ENCODE measurements around the gene AGBL1.

DNA sequence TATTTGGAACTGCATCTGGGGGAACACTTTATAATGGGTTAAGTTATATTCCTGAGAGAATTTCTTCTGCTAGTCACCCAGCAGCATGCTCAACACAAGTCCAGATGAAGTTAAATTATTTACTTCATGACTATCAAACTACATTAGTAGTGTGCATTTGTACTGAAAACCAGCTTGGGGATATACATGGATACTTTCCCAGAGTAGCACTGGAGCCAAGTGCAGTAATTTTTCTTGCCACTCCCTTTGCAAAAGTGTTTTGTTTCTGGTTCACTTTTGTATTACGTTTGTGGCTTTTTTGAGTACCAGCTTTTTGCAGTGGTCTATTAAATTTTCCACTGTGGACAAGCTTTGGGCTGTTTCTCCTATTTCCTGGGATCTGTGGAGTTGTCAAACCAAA is 243.0 kb downstream of the AGBL1 start:
- TF ChIP-seq, protein P1, sequence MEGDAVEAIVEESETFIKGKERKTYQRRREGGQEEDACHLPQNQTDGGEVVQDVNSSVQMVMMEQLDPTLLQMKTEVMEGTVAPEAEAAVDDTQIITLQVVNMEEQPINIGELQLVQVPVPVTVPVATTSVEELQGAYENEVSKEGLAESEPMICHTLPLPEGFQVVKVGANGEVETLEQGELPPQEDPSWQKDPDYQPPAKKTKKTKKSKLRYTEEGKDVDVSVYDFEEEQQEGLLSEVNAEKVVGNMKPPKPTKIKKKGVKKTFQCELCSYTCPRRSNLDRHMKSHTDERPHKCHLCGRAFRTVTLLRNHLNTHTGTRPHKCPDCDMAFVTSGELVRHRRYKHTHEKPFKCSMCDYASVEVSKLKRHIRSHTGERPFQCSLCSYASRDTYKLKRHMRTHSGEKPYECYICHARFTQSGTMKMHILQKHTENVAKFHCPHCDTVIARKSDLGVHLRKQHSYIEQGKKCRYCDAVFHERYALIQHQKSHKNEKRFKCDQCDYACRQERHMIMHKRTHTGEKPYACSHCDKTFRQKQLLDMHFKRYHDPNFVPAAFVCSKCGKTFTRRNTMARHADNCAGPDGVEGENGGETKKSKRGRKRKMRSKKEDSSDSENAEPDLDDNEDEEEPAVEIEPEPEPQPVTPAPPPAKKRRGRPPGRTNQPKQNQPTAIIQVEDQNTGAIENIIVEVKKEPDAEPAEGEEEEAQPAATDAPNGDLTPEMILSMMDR (conservative IDR thresholded peaks at IDR 0.05): no peak
- no peak for TF ChIP-seq EZH2 (IDR thresholded peaks at IDR 0.05; ENCODE audit: low read depth)

Measured in PC-9 (cell line).